ENCODE measurements around the gene LRMDA. TPM values are rescaled to one million over a fixed set of nuclear protein-coding genes. Genes with fewer than 3 reads are reported as not detected.

Gene LRMDA
- total RNA-seq, 1 experiment from 2014 or later: not detected

DNA sequence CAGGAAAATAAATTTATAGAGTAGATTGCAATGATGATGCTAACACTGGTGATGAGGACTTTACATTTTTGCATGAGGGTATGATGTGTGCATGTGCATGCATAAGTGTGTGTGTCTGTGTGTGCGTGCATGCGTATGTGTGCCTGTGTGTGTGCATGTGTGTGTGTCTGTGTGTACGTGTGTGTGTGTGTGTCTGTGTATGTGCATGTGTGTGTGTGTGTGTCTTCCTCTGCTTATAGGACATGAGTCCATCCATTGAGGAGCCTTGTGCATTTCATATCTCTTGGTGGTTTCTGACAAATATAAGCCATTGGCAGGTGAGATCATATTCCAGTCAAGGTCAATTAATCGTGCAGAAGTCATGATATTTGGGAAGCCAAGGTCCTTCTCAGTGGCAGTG, 277.8 kb downstream of the LRMDA start:
- Histone ChIP-seq H3K27me3 (replicated peaks; ENCODE audit: insufficient read depth, low read depth, low read length, poor library complexity) (peaks cover 29% of the 10 kb centered on the region), H3K9me3 (ENCODE audit: low read depth, low read length, poor library complexity, severe bottlenecking) (no peaks in the 10 kb centered on the region), H3K4me3 (ENCODE audit: low read depth, low read length, poor library complexity, severe bottlenecking) (no peak overlapping the region), H3K4me1 (ENCODE audit: insufficient read depth, low read length, poor library complexity, severe bottlenecking) (no peaks in the 10 kb centered on the region), H3K27ac (ENCODE audit: low read depth, low read length, poor library complexity, severe bottlenecking) (no peak overlapping the region), H3K36me3 (ENCODE audit: insufficient read depth, low read length, poor library complexity, severe bottlenecking) (no peaks in the 10 kb centered on the region)
- ChIA-PET POLR2A (ENCODE audit: low non-redundant PET) (no interaction called here), CTCF (no interaction called here)
- no peak for TF ChIP-seq EZH2 (IDR thresholded peaks at IDR 0.05; ENCODE audit: borderline replicate concordance, low read depth, low read length, poor library complexity, severe bottlenecking)
- TF ChIP-seq, protein P1, sequence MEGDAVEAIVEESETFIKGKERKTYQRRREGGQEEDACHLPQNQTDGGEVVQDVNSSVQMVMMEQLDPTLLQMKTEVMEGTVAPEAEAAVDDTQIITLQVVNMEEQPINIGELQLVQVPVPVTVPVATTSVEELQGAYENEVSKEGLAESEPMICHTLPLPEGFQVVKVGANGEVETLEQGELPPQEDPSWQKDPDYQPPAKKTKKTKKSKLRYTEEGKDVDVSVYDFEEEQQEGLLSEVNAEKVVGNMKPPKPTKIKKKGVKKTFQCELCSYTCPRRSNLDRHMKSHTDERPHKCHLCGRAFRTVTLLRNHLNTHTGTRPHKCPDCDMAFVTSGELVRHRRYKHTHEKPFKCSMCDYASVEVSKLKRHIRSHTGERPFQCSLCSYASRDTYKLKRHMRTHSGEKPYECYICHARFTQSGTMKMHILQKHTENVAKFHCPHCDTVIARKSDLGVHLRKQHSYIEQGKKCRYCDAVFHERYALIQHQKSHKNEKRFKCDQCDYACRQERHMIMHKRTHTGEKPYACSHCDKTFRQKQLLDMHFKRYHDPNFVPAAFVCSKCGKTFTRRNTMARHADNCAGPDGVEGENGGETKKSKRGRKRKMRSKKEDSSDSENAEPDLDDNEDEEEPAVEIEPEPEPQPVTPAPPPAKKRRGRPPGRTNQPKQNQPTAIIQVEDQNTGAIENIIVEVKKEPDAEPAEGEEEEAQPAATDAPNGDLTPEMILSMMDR (conservative IDR thresholded peaks at IDR 0.05; ENCODE audit: low read depth, low read length): no peak
- no TSS peak for BruUV-seq (replicated peaks)
- no peak for DNase-seq (ENCODE audit: low spot score)
- intact Hi-C loops (cut with micrococcal nuclease; ENCODE audit: unreplicated experiment): no loop called here

GRCh38 chr10:75709811-75710210, 278.4 kb downstream of the LRMDA start:
- Histone ChIP-seq H3K4me1 (ENCODE audit: insufficient read depth, low read length, poor library complexity, severe bottlenecking) (no peaks in the 10 kb centered on the region), H3K9me3 (ENCODE audit: low read depth, low read length, poor library complexity, severe bottlenecking) (no peaks in the 10 kb centered on the region), H3K27ac (ENCODE audit: low read depth, low read length, poor library complexity, severe bottlenecking) (no peak overlapping the region), H3K4me3 (ENCODE audit: low read depth, low read length, poor library complexity, severe bottlenecking) (no peak overlapping the region), H3K27me3 (replicated peaks; ENCODE audit: insufficient read depth, low read depth, low read length, poor library complexity) (peaks cover 28% of the 10 kb centered on the region), H3K36me3 (ENCODE audit: insufficient read depth, low read length, poor library complexity, severe bottlenecking) (no peaks in the 10 kb centered on the region)
- TF ChIP-seq EZH2 (IDR thresholded peaks at IDR 0.05; ENCODE audit: borderline replicate concordance, low read depth, low read length, poor library complexity, severe bottlenecking): no peak
- TF ChIP-seq, protein P1 (conservative IDR thresholded peaks at IDR 0.05; ENCODE audit: low read depth, low read length): no peak
- BruUV-seq (replicated peaks): no TSS peak
- CTCF ChIA-PET: no interaction called here
- POLR2A ChIA-PET (ENCODE audit: low non-redundant PET): no interaction called here
- intact Hi-C loops (cut with micrococcal nuclease; ENCODE audit: unreplicated experiment): no loop called here
- no peak for DNase-seq (ENCODE audit: low spot score)

- Histone ChIP-seq H3K4me3 (ENCODE audit: low read depth, low read length, poor library complexity, severe bottlenecking) (no peak overlapping the region), H3K4me1 (ENCODE audit: insufficient read depth, low read length, poor library complexity, severe bottlenecking) (no peaks in the 10 kb centered on the region), H3K36me3 (ENCODE audit: insufficient read depth, low read length, poor library complexity, severe bottlenecking) (no peaks in the 10 kb centered on the region), H3K27ac (ENCODE audit: low read depth, low read length, poor library complexity, severe bottlenecking) (no peak overlapping the region), H3K27me3 (replicated peaks; ENCODE audit: insufficient read depth, low read depth, low read length, poor library complexity) (peaks cover 22% of the 10 kb centered on the region), H3K9me3 (ENCODE audit: low read depth, low read length, poor library complexity, severe bottlenecking) (no peaks in the 10 kb centered on the region)
- no peak for TF ChIP-seq EZH2 (IDR thresholded peaks at IDR 0.05; ENCODE audit: borderline replicate concordance, low read depth, low read length, poor library complexity, severe bottlenecking)
- TF ChIP-seq, protein P1 (conservative IDR thresholded peaks at IDR 0.05; ENCODE audit: low read depth, low read length): no peak
- ChIA-PET CTCF (no interaction called here), POLR2A (ENCODE audit: low non-redundant PET) (no interaction called here)
- no peak for DNase-seq (ENCODE audit: low spot score)
- BruUV-seq (replicated peaks): no TSS peak
- intact Hi-C loops (cut with micrococcal nuclease; ENCODE audit: unreplicated experiment): no loop called here
These were observed 280.9 kb downstream of the LRMDA start for GRCh38 chr10:75712242-75712880.
